ENCODE data around the gene ITPK1.

The ITPK1 gene

GRCh38 chr14:93101181-93101580 lies 14.5 kb downstream of the ITPK1 start:
- Histone ChIP-seq H3K9me3 (ENCODE audit: control insufficient read depth in 1 of 2, low read length in 2 of 2) (no peaks in the 10 kb centered on the region), H3K4me3 (ENCODE audit: low read depth in 1 of 2, low read length in 2 of 2) (no peak overlapping the region), H3K27ac (ENCODE audit: low read length) (no peak overlapping the region), H3K4me1 (ENCODE audit: control insufficient read depth in 1 of 2, insufficient read depth in 2 of 2, low read length in 2 of 2) (peaks cover 7 to 53% of the 10 kb centered on the region in 2 donors), H3K36me3 (ENCODE audit: control insufficient read depth in 1 of 2, insufficient read depth in 2 of 2, low read length in 2 of 2) (no peaks in the 10 kb centered on the region), H3K27me3 (ENCODE audit: low read depth, low read length) (no peaks in the 10 kb centered on the region)

- H3K27me3 ChIP-seq (ENCODE audit: low read depth, low read length), result no peaks in the 10 kb centered on the region
- H3K9me3 ChIP-seq (ENCODE audit: control insufficient read depth in 1 of 2, low read length in 2 of 2), result no peaks in the 10 kb centered on the region
- no peak overlapping the region for H3K27ac ChIP-seq (ENCODE audit: low read length)
- peaks cover 7 to 49% of the 10 kb centered on the region in 2 donors for H3K4me1 ChIP-seq (ENCODE audit: control insufficient read depth in 1 of 2, insufficient read depth in 2 of 2, low read length in 2 of 2)
- no peaks in the 10 kb centered on the region for H3K36me3 ChIP-seq (ENCODE audit: control insufficient read depth in 1 of 2, insufficient read depth in 2 of 2, low read length in 2 of 2)
- no peak overlapping the region for H3K4me3 ChIP-seq (ENCODE audit: low read depth in 1 of 2, low read length in 2 of 2)
These were observed 15.2 kb downstream of the ITPK1 start for GRCh38 chr14:93100570-93100969.

GRCh38 chr14:93100100-93100499 lies 15.6 kb downstream of the ITPK1 start:
- H3K4me1 ChIP-seq (ENCODE audit: control insufficient read depth in 1 of 2, insufficient read depth in 2 of 2, low read length in 2 of 2), result peaks cover 7 to 48% of the 10 kb centered on the region in 2 donors
- no peaks in the 10 kb centered on the region for H3K9me3 ChIP-seq (ENCODE audit: control insufficient read depth in 1 of 2, low read length in 2 of 2)

GRCh38 chr14:93099643-93100042 lies 16.1 kb downstream of the ITPK1 start:
- Histone ChIP-seq H3K9me3 (ENCODE audit: control insufficient read depth in 1 of 2, low read length in 2 of 2) (no peaks in the 10 kb centered on the region), H3K4me3 (ENCODE audit: low read depth in 1 of 2, low read length in 2 of 2) (no peak overlapping the region), H3K27ac (ENCODE audit: low read length) (no peak overlapping the region), H3K27me3 (ENCODE audit: low read depth, low read length) (no peaks in the 10 kb centered on the region), H3K36me3 (ENCODE audit: control insufficient read depth in 1 of 2, insufficient read depth in 2 of 2, low read length in 2 of 2) (no peaks in the 10 kb centered on the region), H3K4me1 (ENCODE audit: control insufficient read depth in 1 of 2, insufficient read depth in 2 of 2, low read length in 2 of 2) (peaks cover 7 to 44% of the 10 kb centered on the region in 2 donors)

More at GRCh38 chr14:93100100-93100499, 15.6 kb downstream of the ITPK1 start:
- H3K4me3 ChIP-seq (ENCODE audit: low read depth in 1 of 2, low read length in 2 of 2), result no peak overlapping the region
- no peaks in the 10 kb centered on the region for H3K27me3 ChIP-seq (ENCODE audit: low read depth, low read length)
- no peaks in the 10 kb centered on the region for H3K36me3 ChIP-seq (ENCODE audit: control insufficient read depth in 1 of 2, insufficient read depth in 2 of 2, low read length in 2 of 2)
- H3K27ac ChIP-seq (ENCODE audit: low read length), result no peak overlapping the region

GRCh38 chr14:93099196-93099595 lies 16.5 kb downstream of the ITPK1 start:
- no peak overlapping the region for H3K4me3 ChIP-seq (ENCODE audit: low read depth in 1 of 2, low read length in 2 of 2)
- H3K27me3 ChIP-seq (ENCODE audit: low read depth, low read length), result no peaks in the 10 kb centered on the region
- no peak overlapping the region for H3K27ac ChIP-seq (ENCODE audit: low read length)
- H3K9me3 ChIP-seq (ENCODE audit: control insufficient read depth in 1 of 2, low read length in 2 of 2), result no peaks in the 10 kb centered on the region
- H3K36me3 ChIP-seq (ENCODE audit: control insufficient read depth in 1 of 2, insufficient read depth in 2 of 2, low read length in 2 of 2), result no peaks in the 10 kb centered on the region
- H3K4me1 ChIP-seq (ENCODE audit: control insufficient read depth in 1 of 2, insufficient read depth in 2 of 2, low read length in 2 of 2), result peaks cover 7 to 44% of the 10 kb centered on the region in 2 donors

GRCh38 chr14:93096691-93097322 lies 18.9 kb downstream of the ITPK1 start:
- no peak overlapping the region for H3K4me3 ChIP-seq (ENCODE audit: low read depth in 1 of 2, low read length in 2 of 2)
- H3K27ac ChIP-seq (ENCODE audit: low read length), result no peak overlapping the region
- H3K9me3 ChIP-seq (ENCODE audit: control insufficient read depth in 1 of 2, low read length in 2 of 2), result no peaks in the 10 kb centered on the region
- H3K4me1 ChIP-seq (ENCODE audit: control insufficient read depth in 1 of 2, insufficient read depth in 2 of 2, low read length in 2 of 2), result peaks cover 4 to 56% of the 10 kb centered on the region in 2 donors
- no peaks in the 10 kb centered on the region for H3K27me3 ChIP-seq (ENCODE audit: low read depth, low read length)
- no peaks in the 10 kb centered on the region for H3K36me3 ChIP-seq (ENCODE audit: control insufficient read depth in 1 of 2, insufficient read depth in 2 of 2, low read length in 2 of 2)

GRCh38 chr14:93095742-93096510 lies 19.8 kb downstream of the ITPK1 start:
- Histone ChIP-seq H3K4me3 (ENCODE audit: low read depth in 1 of 2, low read length in 2 of 2) (no peak overlapping the region), H3K4me1 (ENCODE audit: control insufficient read depth in 1 of 2, insufficient read depth in 2 of 2, low read length in 2 of 2) (peaks cover 10 to 62% of the 10 kb centered on the region in 2 donors), H3K9me3 (ENCODE audit: control insufficient read depth in 1 of 2, low read length in 2 of 2) (no peaks in the 10 kb centered on the region), H3K27ac (ENCODE audit: low read length) (no peak overlapping the region), H3K27me3 (ENCODE audit: low read depth, low read length) (no peaks in the 10 kb centered on the region), H3K36me3 (ENCODE audit: control insufficient read depth in 1 of 2, insufficient read depth in 2 of 2, low read length in 2 of 2) (no peaks in the 10 kb centered on the region)

- peaks cover 10 to 52% of the 10 kb centered on the region in 2 donors for H3K4me1 ChIP-seq (ENCODE audit: control insufficient read depth in 1 of 2, insufficient read depth in 2 of 2, low read length in 2 of 2)
- no peak overlapping the region for H3K4me3 ChIP-seq (ENCODE audit: low read depth in 1 of 2, low read length in 2 of 2)
- no peaks in the 10 kb centered on the region for H3K36me3 ChIP-seq (ENCODE audit: control insufficient read depth in 1 of 2, insufficient read depth in 2 of 2, low read length in 2 of 2)
- no peak overlapping the region for H3K27ac ChIP-seq (ENCODE audit: low read length)
- no peaks in the 10 kb centered on the region for H3K9me3 ChIP-seq (ENCODE audit: control insufficient read depth in 1 of 2, low read length in 2 of 2)
- H3K27me3 ChIP-seq (ENCODE audit: low read depth, low read length), result no peaks in the 10 kb centered on the region
These were observed 21.4 kb downstream of the ITPK1 start for GRCh38 chr14:93094121-93094918.

- Histone ChIP-seq H3K27me3 (ENCODE audit: low read depth, low read length) (no peaks in the 10 kb centered on the region), H3K4me3 (ENCODE audit: low read depth in 1 of 2, low read length in 2 of 2) (no peak overlapping the region), H3K9me3 (ENCODE audit: control insufficient read depth in 1 of 2, low read length in 2 of 2) (no peaks in the 10 kb centered on the region), H3K27ac (ENCODE audit: low read length) (no peak overlapping the region), H3K36me3 (ENCODE audit: control insufficient read depth in 1 of 2, insufficient read depth in 2 of 2, low read length in 2 of 2) (no peaks in the 10 kb centered on the region), H3K4me1 (ENCODE audit: control insufficient read depth in 1 of 2, insufficient read depth in 2 of 2, low read length in 2 of 2) (peaks cover 5 to 46% of the 10 kb centered on the region in 2 donors)
These were observed 22.8 kb downstream of the ITPK1 start for GRCh38 chr14:93092606-93093556.

GRCh38 chr14:93091666-93092065 lies 24.1 kb downstream of the ITPK1 start:
- no peak overlapping the region for H3K27ac ChIP-seq (ENCODE audit: low read length)
- H3K36me3 ChIP-seq (ENCODE audit: control insufficient read depth in 1 of 2, insufficient read depth in 2 of 2, low read length in 2 of 2), result no peaks in the 10 kb centered on the region
- H3K4me1 ChIP-seq (ENCODE audit: control insufficient read depth in 1 of 2, insufficient read depth in 2 of 2, low read length in 2 of 2), result peaks cover 5 to 41% of the 10 kb centered on the region in 2 donors
- H3K9me3 ChIP-seq (ENCODE audit: control insufficient read depth in 1 of 2, low read length in 2 of 2), result no peaks in the 10 kb centered on the region
- H3K4me3 ChIP-seq (ENCODE audit: low read depth in 1 of 2, low read length in 2 of 2), result no peak overlapping the region
- no peaks in the 10 kb centered on the region for H3K27me3 ChIP-seq (ENCODE audit: low read depth, low read length)

Data from muscle layer of duodenum (tissue), 2 donors.